Bronchial epithelial cell (primary cell): Measurements from ENCODE around the gene RAPH1. TPM values are rescaled to one million over a fixed set of nuclear protein-coding genes. Genes with fewer than 3 reads are reported as not detected.

Experiments
- DNase-seq: peaks from one replicate; pipeline ENCODE4 v3.0.0-alpha.2; 2010; ENCODE audit warnings: low read depth
- FAIRE-seq: peaks from 2 replicates; lab custom pipeline; 2011; peaks lifted over from hg19 to GRCh38; lab: Jason Lieb, UNC
- H3K27me3 ChIP-seq: 2 replicates; pipeline ENCODE4 v1.5.1; 2011; ENCODE audit warnings: low read length; ENCODE audit not compliant: control insufficient read depth, insufficient read depth
- H3K36me3 ChIP-seq: 2 replicates; pipeline ENCODE4 v1.5.1; 2011; ENCODE audit warnings: low read length; ENCODE audit not compliant: control insufficient read depth, insufficient read depth
- H3K4me3 ChIP-seq: 2 replicates; pipeline ENCODE4 v1.5.1; 2011; ENCODE audit warnings: mild to moderate bottlenecking, low read depth, low read length, control low read depth
- total RNA-seq: library from RNA; depleted of rRNA; stranded (reverse); fragments of >200 nt; gene quantifications from 2 replicates; pipeline ENCODE4 v1.2.1, GENCODE V29; 2014
- TF ChIP-seq, protein P1 (sequence below): IDR thresholded peaks from 2 replicates; pipeline ENCODE4 v1.5.1; 2011; ENCODE audit warnings: mild to moderate bottlenecking, moderate library complexity, low read length, control low read depth, inconsistent platforms; ENCODE audit not compliant: insufficient read depth, severe bottlenecking

RAPH1 gene
- total RNA-seq, 1 donor from 2014 or later, result 15.3 TPM

DNA sequence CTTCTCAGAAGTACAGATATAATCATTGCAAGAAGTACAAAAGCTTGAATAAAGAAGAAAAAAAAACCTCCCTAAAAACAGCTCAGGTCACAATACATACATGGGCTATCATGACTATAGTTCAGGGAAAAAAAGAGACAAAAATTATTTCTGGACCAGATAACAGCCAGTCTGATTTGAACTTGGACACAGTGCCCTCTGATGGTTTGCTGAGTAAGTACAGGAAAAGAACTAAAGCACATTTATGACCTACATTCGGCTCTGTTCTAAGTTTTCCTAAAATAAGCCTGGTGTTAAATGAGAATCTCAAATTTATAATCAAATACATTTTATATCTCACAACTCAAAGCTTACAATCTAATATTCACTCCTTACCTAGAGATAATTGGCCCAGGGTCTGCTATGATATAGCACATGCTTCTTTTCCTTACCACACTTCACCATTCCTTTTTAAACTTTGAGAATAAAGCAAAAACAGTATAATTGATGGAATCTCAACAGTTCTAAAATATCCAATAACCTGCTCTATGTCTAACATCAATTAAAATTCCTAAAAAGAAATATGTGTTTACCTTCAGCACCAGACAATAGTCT is 81.1 kb downstream of the RAPH1 start:
- H3K36me3 ChIP-seq, result peaks cover 14% of the 10 kb centered on the region
- DNase-seq (peak; percentile 50), FAIRE-seq (no peak)
- no peak overlapping the region for H3K4me3 ChIP-seq
- TF ChIP-seq, protein P1, sequence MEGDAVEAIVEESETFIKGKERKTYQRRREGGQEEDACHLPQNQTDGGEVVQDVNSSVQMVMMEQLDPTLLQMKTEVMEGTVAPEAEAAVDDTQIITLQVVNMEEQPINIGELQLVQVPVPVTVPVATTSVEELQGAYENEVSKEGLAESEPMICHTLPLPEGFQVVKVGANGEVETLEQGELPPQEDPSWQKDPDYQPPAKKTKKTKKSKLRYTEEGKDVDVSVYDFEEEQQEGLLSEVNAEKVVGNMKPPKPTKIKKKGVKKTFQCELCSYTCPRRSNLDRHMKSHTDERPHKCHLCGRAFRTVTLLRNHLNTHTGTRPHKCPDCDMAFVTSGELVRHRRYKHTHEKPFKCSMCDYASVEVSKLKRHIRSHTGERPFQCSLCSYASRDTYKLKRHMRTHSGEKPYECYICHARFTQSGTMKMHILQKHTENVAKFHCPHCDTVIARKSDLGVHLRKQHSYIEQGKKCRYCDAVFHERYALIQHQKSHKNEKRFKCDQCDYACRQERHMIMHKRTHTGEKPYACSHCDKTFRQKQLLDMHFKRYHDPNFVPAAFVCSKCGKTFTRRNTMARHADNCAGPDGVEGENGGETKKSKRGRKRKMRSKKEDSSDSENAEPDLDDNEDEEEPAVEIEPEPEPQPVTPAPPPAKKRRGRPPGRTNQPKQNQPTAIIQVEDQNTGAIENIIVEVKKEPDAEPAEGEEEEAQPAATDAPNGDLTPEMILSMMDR, result peak; percentile 60
- no peaks in the 10 kb centered on the region for H3K27me3 ChIP-seq

DNA sequence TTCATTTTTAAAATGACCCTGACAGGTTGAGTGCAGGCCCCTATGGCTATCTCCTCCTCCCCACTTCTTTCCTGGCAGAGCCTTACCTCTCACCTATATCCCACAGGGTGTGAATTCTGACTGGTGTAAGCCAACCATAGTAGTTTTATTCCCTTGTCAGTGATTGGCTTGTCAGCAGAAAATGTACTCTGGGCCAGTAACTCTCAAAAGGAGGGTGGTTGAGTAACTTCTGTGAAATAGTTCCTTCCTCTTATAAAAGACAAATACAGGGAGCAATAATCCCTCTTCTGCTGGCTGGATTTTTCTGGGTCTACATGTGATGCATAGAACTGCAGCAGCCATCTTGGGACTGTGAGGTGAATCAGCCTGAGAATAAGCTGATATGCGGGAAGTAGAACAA is 83.4 kb downstream of the RAPH1 start:
- no peak for DNase-seq
- TF ChIP-seq, protein P1, result no peak
- FAIRE-seq, result no peak
- H3K36me3 ChIP-seq, result peaks cover 14% of the 10 kb centered on the region
- no peaks in the 10 kb centered on the region for H3K27me3 ChIP-seq
- H3K4me3 ChIP-seq, result no peak overlapping the region

DNA sequence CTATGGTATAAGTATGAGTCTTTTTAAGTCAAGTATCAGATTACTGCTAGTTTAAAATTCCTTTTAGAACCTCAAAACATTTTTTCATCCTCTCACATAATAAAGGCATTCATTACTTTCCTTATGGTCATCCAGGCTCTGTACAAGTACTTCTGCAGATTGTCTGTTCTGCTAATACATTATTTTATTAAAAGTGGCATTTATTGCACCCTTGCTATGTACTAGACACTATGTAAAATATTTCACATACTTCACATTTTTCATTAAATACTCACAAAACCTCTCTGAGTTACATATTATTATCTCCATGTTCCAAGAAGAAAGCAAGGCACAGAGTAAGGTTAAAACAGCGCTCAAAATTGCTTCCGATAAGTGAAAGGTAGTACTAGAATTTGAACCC is 84.1 kb downstream of the RAPH1 start:
- no peak for FAIRE-seq
- TF ChIP-seq, protein P1, result no peak
- peaks cover 16% of the 10 kb centered on the region for H3K36me3 ChIP-seq

DNA sequence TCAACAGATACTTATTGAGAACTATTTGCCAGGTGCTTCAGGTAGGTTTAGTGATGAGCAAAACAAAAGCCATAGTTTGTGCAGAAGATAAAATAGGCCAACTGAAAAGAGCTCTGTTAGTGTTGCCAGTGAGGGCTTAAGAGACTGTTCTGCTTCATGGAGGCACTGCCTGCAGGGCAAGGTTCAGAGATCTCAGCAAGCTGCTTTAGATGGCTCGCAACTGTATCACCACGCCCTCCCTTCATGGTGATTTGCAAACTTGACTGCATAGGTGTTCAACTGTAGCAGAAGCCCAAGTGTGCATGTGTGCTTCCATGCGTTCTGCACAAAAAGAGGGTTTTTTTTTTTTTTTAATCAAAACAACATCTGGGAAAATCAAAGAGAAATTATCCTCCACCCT is 84.5 kb downstream of the RAPH1 start:
- peaks cover 16% of the 10 kb centered on the region for H3K36me3 ChIP-seq
- H3K4me3 ChIP-seq, result no peak overlapping the region
- TF ChIP-seq, protein P1, result no peak
- H3K27me3 ChIP-seq, result no peaks in the 10 kb centered on the region
- FAIRE-seq (no peak), DNase-seq (no peak)

More for the DNA sequence above, 84.1 kb downstream of the RAPH1 start:
- Histone ChIP-seq H3K27me3 (no peaks in the 10 kb centered on the region), H3K4me3 (no peak overlapping the region)
- no peak for DNase-seq

DNA sequence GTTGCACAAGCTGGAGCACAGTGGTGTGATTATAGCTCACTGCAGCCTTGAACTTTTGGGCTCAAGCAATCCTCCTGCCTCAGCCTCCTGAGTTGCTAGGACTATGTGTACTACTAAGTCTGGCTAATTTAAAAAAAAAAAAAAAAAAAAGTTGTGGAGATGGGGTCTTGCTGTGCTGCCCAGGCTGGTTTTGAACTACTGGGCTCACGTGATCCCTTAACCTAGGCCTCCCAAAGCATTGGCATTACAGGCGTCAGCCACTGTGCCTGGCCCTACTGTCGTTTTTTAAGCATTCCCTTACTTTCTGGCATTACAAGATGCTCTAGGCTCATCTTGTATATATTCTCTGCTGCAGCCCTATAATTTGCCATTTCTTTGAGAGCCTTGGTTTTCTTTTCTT is 88.3 kb downstream of the RAPH1 start:
- no peak overlapping the region for H3K4me3 ChIP-seq
- DNase-seq (no peak), FAIRE-seq (no peak)
- TF ChIP-seq, protein P1, result no peak
- H3K27me3 ChIP-seq, result no peaks in the 10 kb centered on the region
- peaks cover 15% of the 10 kb centered on the region for H3K36me3 ChIP-seq

DNA sequence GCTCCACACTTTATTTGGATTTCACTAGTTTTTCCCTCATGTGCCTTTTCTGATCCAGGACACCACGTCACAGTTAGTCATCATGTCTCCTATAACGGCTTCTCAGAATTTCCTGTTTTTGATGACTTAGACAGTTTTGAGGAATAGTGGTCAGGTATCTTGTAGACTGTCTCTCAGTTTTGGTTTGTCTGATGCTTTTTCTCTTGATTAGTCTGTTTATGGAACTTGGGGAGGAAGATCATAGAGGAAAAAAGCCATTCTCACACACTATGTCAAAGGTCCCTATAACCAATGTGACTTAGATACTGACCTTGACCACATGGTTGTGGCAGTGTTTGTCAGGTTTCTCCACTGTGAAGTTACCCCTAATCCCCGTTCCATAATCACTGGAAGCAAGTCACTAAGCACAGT is 89.0 kb downstream of the RAPH1 start:
- TF ChIP-seq, protein P1, result no peak
- Histone ChIP-seq H3K27me3 (no peaks in the 10 kb centered on the region), H3K36me3 (peaks cover 13% of the 10 kb centered on the region), H3K4me3 (no peak overlapping the region)
- DNase-seq (peak; percentile 74), FAIRE-seq (no peak)
